GM21381 (cell line): ENCODE measurements around the gene ADAM12.

Source experiments
- ATAC-seq: cut with Tn5 transposase; IDR thresholded peaks from one replicate; pipeline ENCODE4 v1.9.1; 2021; ENCODE audit warnings: mild to moderate bottlenecking, moderate library complexity; ENCODE audit not compliant: unreplicated experiment

ADAM12 gene

GRCh38 chr10:126242397-126243260 is 145.6 kb downstream of the ADAM12 start:
- ATAC-seq: no peak

DNA sequence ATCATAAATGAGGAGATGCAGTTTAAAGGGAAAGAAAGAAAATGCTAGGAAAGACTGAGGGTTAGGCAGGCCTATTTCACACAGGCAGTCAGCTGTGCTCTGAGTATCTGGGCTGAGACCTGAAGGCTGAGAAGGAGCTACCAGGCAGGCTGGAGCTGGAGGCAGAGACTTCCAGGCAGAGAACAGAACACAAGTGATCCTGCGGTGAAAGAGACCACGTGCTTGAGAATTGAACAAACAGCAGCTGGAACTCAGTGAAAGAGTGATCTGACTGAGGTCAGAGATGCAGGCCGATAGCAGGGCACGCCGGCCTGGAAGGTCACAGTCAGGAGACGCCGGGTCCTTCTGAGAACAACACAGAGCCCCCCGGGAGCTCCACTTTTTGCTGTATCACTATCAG is 147.8 kb downstream of the ADAM12 start:
- no peak for ATAC-seq

DNA sequence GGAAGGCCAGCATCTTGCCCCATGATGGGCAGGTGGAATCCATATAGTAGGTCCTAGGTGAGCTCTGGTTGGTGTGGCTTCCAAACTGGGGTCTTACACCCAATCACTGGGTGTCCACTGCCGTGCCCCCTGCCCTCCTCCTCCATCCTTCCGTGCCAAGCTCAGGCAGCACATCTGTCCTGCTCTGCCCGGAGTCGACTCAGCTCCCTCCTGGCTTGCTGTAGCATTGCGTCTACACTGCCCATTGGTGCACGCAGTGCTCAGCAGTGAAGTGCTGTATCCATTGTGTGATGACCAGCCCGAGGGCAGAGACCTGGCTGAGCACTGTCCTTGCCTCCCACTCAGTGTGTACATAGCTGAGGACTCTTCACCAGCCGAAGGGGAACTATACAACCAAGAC is 148.4 kb downstream of the ADAM12 start:
- ATAC-seq: no peak

GRCh38 chr10:126235979-126236851 is 152.1 kb downstream of the ADAM12 start:
- no peak for ATAC-seq

- ATAC-seq: no peak
These were observed 152.9 kb downstream of the ADAM12 start for GRCh38 chr10:126235091-126235978.

DNA sequence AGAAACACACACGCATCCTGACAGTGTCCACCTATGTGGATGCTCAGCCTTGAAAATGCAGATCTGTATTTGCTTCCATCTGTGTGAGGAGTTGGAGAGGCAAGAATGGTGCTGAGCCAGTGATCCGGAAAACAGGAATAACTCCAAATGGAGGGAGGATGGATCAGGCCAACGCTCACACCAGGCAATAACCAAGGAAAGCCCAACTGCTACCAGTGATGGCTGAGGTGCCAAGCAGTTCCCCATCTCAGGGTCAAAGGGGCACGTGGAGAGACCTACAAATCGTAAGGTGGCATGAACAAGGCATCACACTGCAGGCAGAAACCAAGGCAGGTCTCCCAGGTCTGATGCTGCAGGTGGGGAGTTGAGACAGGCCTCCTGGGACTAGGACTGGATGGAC is 153.6 kb downstream of the ADAM12 start:
- ATAC-seq: no peak

DNA sequence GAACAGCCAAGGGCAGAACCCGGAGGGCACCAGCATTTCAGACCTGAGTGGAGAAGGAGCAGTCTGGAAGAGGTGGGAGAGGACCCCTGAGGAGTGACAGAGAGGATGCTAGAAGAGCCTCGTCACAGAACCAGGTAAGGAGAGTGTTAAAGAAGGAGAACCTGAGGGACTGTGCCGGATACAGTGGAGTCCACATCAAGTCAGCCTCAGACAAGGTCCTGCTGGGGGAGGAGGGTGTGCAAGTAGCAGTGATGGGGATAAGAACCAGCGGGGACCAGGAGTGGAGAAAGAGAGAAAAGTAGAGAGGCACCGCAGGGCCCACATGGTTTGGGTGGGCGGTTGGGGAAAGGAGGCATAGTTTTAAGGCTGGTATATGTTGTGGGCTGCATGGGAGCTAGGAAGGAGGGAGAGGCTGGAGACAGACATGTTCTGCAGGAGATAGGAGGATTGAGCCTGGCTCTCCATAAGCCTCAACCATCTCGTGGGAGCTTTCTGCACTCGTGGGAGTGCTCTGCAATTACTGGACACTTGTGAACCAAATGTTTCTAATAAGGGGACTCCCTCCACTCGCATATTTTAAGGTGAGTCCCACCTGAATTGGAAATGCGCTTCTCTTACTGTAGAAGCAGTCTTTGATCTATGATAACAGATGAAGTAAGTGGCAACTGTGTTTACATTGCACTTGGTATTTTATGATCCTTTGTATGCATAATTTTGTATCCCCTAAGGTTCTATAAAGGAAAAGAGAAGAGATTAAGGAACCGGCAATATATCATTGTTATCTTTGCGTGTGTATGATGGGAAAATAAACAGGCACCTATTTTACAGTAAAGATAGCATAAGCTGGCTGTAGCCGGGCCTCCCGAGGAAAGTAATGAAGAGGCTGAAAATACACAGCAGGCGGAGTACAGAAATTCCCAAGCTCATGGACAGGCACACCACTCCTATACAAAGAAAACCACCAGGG is 154.8 kb downstream of the ADAM12 start:
- ATAC-seq: no peak

DNA sequence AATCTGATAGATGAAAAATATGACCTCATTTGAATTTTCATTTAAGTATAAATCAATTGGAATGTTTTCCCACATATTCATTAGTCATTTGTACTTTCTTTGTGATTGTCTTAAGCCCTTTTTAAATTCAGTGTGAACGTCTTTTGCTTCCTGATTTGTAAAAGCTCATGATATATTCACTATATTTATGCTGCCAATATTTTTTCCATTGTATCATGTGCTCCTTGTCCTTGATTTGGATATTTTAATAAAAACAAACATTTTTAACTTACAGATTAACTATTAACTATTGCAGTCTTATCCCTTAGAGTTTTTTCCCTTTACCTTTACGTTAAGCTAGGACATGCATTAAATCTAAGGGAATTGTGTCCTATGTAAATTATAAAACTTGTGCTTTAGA is 157.7 kb downstream of the ADAM12 start:
- ATAC-seq: no peak

GRCh38 chr10:126229686-126230085 is 158.6 kb downstream of the ADAM12 start:
- ATAC-seq: no peak

DNA sequence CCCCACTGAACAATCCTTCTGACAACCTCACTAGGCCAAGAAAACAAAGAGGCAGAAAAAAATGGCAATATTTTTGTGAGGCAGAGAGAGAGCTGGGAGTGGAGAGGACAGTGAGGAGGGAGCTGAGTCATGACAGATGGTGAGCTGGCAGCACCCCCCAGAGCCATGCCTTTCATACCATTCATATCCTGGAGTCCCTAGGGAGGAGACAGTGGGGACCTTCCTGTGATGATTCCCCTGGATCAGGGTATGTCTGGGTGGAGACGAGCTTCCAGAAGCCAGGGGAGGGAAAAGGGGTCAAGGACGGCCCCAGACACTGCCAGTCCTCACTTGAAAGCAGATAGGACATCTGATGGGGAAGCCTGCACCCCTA is 160.5 kb downstream of the ADAM12 start:
- no peak for ATAC-seq

DNA sequence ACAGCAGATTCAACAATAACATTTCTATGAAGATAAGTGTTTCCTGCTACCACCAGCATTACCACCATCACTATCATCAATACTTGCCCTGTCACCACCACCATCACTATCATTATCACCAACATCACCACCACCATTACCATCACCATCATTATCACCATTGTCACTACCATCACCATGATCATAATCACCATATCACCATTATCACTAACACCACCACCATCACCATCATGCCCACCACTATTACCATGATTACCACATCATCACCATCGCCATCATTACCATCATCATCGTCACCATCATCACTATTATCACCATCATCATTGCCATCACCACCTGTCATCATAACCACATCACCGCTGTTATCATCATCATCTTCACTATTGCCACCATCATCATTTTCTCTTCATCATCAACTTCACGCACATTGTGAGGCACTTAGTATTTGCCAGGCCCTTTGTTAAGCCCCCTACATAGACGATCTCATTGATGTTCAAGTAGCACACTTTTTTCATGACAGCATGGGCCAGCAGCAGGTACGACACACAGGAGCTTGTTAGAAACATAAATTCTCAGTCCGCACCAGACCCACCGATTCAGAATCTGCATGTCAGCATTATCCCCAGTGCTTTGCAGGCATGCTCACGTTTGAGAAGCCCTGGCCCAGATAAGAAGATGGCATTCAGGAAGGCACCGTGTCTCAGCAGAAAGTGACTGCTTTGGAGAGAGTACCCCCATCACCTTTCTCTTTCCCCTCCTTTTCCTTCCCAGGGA is 161.1 kb downstream of the ADAM12 start:
- ATAC-seq: no peak

DNA sequence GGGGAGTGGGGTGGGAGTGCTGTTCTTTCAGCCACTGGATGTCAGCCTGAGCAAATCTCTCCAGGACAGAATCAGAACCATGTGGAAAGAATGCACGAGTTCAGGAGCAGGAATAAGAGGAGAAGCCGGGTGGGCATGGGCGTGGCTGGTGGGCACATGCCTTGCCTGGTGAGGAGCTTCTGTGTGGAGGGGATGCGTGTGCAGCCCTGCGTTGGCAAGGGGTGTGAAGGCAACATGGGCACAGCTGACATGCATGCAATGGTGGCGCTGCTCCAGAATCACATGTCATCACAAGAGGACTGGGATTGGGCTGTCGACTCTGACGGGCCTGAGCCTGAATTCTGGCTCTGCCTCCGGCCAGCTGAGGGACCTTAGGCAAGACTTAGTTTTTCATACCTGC is 162.1 kb downstream of the ADAM12 start:
- no peak for ATAC-seq

DNA sequence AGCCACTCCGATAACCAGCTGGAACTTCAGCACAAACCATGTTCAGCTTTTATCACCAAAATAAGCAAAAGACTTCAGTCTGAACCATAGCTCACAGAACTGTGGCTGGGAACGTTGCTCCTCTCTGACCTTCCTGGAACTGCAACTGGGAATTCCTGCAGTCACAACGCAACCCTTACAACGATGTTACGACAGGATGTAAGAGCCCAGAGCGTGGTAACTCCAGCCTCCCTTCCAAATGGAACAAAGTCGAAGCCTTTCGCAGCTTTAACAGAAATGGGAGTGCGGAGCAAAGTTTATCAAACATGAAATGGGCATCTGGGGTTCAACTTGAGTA is 162.6 kb downstream of the ADAM12 start:
- no peak for ATAC-seq

DNA sequence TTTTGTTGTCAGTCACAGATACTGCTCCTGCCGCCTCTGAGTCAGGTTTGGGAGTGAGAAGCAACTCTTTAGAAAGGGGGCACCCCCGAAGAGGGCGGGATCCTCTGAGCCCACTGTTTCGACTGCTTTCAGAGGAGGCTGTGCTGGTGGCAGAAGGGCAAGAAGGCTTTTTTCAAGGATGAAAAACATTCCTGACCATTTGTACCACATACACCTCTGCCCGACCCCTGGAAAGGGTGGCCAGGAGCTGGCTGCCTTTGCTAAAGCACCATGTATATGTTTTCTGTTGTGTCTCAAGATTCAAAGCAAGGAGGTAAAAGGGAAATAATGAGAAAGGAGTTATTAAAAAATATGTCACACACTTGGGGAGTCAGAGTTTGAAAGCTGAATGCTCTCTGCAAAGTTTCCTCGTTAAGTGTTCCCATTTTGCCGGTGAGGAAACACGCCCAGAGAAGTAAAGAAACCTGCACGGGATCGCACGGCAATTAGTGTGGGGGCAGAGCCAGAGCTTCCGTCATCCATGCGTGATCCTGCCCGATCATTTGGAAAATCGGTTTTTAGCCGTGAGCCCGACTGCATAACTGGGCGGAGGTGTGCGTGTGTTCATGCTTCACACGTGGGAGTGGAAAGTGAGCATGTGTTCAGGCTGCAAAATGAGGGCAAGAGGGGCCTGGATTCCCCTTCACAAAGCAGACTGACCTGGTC is 163.2 kb downstream of the ADAM12 start:
- ATAC-seq: no peak

GRCh38 chr10:126223512-126224067 is 164.7 kb downstream of the ADAM12 start:
- ATAC-seq: no peak

GRCh38 chr10:126222736-126223511 is 165.4 kb downstream of the ADAM12 start:
- no peak for ATAC-seq

- no peak for ATAC-seq
These were observed 166.4 kb downstream of the ADAM12 start for GRCh38 chr10:126221874-126222273.
